ENCODE data around the gene XRCC1. TPM values are rescaled to one million over a fixed set of nuclear protein-coding genes. Genes with fewer than 3 reads are reported as not detected.
"Not testable (repeated sequence)": the region's sequence is repeated elsewhere in the genome, so short reads cannot be mapped to it uniquely, and the experiment has no call there.

The XRCC1 gene
- total and polyA plus RNA-seq, 3 experiments from 2014 or later = 31.4 to 37.2 (median 37.0) TPM

DNA sequence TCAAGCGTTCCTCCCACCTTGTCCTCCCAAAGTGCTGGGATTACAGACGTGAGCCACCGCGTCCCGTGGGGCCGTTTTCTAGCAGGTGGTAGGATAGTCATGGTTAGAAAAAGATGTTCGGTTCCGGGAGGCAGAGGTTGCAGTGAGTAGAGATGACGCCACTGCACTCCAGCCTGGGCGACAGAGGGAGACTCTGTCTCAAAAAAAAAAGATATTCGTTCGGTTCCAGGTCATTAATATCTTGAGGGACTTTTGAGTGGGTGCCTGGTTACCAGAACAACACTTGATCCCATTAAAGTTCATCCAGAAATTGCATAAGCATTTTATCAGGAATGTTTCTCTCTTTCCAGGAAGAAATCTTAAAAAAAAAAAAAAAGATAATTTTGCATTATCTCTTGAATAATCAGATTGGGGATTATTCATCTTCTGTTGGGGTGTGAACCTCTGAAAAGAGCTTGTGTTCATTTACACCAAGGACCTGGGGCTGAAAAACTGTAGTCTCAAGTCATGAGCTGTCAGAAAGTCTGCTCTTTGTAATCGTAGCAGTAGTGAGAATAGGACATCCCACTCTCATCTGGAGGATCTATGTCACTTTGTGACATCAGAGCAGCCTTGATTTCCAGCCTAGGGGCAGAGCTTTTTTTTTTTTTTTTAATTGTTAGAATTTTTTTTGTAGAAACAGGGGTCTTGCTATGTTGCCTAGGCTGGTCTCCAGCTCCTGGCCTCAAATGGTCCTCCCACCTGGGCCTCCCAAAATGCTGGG is 47.3 kb downstream of the XRCC1 start:
- Mint-ChIP-seq H3K27me3 (no peaks in the 10 kb centered on the region), H3K27ac (peak overlapping the region in 2 of 8 donors; percentile 11 to 73), H3K4me1 (peaks cover 28 to 40% (median 39%) of the 10 kb centered on the region in 3 donors), H3K4me3 (peak overlapping the region in 5 of 7 donors; percentile 3 to 76 (median 44)), H3K36me3 (peaks cover 0 to 11% (median 0%) of the 10 kb centered on the region in 3 donors), H3K9me3 (no peaks in the 10 kb centered on the region)
- no peak for DNase-seq
- CTCF ChIA-PET = interaction anchor here (1.3 to 12.3 kb wide), 5 partner anchors 8 to 124 kb away, joined by 3 to 316 read pairs (median 13); partner anchors contain the start of genes IRGQ and ZNF576
- Histone ChIP-seq H3K4me1 (ENCODE audit: insufficient read depth, low read length) (peaks cover 29% of the 10 kb centered on the region), H3K27ac (ENCODE audit: low read depth, low read length) (no peak overlapping the region), H3K36me3 (ENCODE audit: insufficient read depth, low read length) (no peaks in the 10 kb centered on the region), H3K27me3 (ENCODE audit: insufficient read depth, low read length, poor library complexity, severe bottlenecking) (no peaks in the 10 kb centered on the region), H3K9me3 (ENCODE audit: low read length) (no peaks in the 10 kb centered on the region), H3K4me3 (ENCODE audit: low read length) (no peak overlapping the region)
- POLR2A ChIA-PET = interaction anchor here (0.7 to 1.3 kb wide), 4 partner anchors 23 to 89 kb away, joined by 3 to 9 read pairs (median 4); partner anchors contain the start of genes IRGQ and ZNF576

DNA sequence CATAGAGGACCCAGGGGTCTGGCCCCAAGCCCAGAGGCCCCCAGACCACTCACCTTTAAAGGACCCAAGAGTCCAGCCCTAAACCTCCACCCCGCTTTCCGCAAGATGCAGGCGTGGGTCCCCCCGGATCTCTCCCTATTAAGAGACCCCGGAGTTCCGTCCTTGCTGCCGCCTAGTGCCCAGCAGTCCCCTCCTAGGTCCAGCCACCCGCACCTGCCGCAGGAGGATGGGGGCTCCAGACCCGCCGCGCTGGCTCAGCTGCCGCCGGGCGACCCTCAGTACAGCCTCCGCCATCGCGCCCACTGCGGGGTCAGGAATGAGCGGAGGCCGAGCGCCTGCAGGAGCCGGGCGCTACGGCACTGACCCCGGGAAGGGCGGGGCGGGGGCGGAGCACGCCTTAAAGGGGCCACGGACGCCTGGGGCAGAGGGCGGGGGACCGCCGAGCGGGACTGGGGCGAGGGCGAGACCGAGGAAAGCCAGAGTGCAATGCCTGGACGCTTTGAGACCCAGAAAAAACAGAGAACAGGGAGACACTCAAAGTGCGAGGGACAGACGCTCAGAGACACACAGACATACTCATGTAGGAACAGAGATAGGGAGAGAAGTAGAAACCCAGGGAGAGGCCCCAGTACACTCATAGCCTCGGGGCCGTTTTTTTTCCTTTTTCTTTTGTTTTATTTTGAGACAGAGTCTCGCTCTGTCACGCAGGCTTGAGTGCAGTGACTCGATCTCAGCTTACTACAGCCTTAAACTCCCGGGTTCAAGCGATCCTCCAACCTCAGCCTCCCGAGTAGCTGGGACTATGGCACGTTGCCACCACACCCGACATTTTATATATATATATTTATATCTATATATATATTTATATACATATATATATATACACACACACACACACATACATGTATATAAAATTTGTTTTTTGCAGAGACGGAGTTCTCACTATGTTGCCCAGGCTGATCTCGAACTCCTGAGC is 48.2 kb downstream of the XRCC1 start, which contains the start of gene ETHE1:
TSS of gene ETHE1 (minus strand) at position 318 of the 976 bp plus-strand sequence. CDS start at position 294, 24 bp downstream.
- Mint-ChIP-seq H3K4me3 (peak within 1 kb of the TSS; percentile 76 to 97 (median 81)), H3K36me3 (peaks cover 0 to 9% (median 3%) of the 10 kb centered on the region in 3 donors), H3K4me1 (peaks cover 22 to 35% (median 35%) of the 10 kb centered on the region in 3 donors), H3K27ac (peak within 1 kb of the TSS; percentile 73 to 96 (median 91)), H3K9me3 (no peaks in the 10 kb centered on the region), H3K27me3 (no peaks in the 10 kb centered on the region)
- peak; percentile 53 to 80 (median 69) for DNase-seq
- H3K9me3 ChIP-seq (ENCODE audit: low read length) = no peaks in the 10 kb centered on the region
- H3K4me1 ChIP-seq (ENCODE audit: insufficient read depth, low read length) = peaks cover 22% of the 10 kb centered on the region
- POLR2A ChIA-PET = interaction anchor here (0.7 to 2.4 kb wide), 4 partner anchors 22 to 69 kb away, joined by 3 to 9 read pairs (median 6); partner anchors contain the start of genes IRGQ and ZNF576
- H3K27me3 ChIP-seq (ENCODE audit: insufficient read depth, low read length, poor library complexity, severe bottlenecking) = no peaks in the 10 kb centered on the region
- peak within 1 kb of the TSS; percentile 49 for H3K27ac ChIP-seq (ENCODE audit: low read depth, low read length)
- H3K4me3 ChIP-seq (ENCODE audit: low read length) = peak within 1 kb of the TSS; percentile 76
- H3K36me3 ChIP-seq (ENCODE audit: insufficient read depth, low read length) = no peaks in the 10 kb centered on the region
- CTCF ChIA-PET = interaction anchor here (1.3 to 12.3 kb wide), 6 partner anchors 7 to 125 kb away, joined by 3 to 316 read pairs (median 15); partner anchors contain the start of genes IRGQ and ZNF576

DNA sequence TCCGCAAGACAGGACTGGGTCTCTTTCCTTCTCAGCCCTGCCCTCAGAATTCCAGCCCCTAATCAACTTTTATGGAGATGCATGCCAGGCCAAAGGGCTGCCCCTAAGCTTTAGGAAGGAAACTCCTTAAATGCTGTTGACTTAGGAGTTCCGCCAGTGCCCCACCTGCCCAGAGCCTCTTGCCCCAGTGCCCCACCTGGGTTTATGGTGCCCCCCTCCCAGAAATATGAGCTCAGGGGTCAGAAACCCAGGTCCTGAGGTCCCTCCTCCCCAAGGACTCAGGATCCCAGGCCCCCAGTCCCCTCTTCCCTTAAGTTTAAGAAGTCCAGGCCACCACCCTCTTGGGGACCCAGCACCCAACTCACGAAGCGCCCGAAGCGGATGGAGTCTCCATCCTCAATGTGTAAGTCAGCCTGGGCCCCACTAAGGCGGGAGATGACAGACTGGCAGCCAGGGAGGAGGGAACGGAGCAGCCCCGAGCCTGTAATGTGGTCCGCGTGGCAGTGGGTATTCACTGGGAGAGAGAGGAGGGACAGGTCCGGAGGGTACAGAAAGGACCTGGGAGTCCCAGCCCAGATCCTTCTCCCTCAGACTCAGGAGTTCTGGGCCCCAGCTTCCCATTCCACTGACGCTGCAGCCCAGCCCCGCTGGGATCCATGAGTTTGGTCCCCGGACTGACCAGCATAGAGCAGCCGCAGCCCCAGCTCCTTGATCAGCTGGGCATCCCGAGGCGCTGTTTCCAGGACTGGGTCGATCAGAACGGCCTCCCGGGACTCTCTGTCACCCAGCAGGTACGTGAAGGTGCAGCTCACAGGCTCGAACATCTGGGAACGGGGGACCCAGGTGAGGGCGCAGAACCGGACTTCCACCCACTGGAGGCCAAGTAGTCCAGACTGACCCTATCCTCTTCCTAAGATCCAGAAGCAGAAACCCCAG is 49.2 kb downstream of the XRCC1 start:
- no peak for DNase-seq
- POLR2A ChIA-PET = interaction anchor here (1.1 to 2.4 kb wide), 2 partner anchors 69 to 87 kb away, joined by 4 to 6 read pairs; partner anchors contain the start of gene IRGQ
- H3K27me3 ChIP-seq (ENCODE audit: insufficient read depth, low read length, poor library complexity, severe bottlenecking) = no peaks in the 10 kb centered on the region
- H3K9me3 ChIP-seq (ENCODE audit: low read length) = no peaks in the 10 kb centered on the region
- Mint-ChIP-seq H3K27ac (peak overlapping the region; percentile 73 to 96 (median 85)), H3K36me3 (peaks cover 0 to 12% (median 3%) of the 10 kb centered on the region in 3 donors), H3K27me3 (no peaks in the 10 kb centered on the region), H3K4me3 (peak overlapping the region; percentile 76 to 97 (median 81)), H3K9me3 (no peaks in the 10 kb centered on the region), H3K4me1 (peaks cover 22 to 35% (median 34%) of the 10 kb centered on the region in 3 donors)
- CTCF ChIA-PET = interaction anchor here (0.7 to 12.3 kb wide), 3 partner anchors 29 to 83 kb away, joined by 3 to 316 read pairs (median 21); no protein-coding TSS in a partner anchor
- peaks cover 21% of the 10 kb centered on the region for H3K4me1 ChIP-seq (ENCODE audit: insufficient read depth, low read length)
- no peaks in the 10 kb centered on the region for H3K36me3 ChIP-seq (ENCODE audit: insufficient read depth, low read length)
- H3K4me3 ChIP-seq (ENCODE audit: low read length) = peak overlapping the region; percentile 76
- H3K27ac ChIP-seq (ENCODE audit: low read depth, low read length) = peak overlapping the region; percentile 49

DNA sequence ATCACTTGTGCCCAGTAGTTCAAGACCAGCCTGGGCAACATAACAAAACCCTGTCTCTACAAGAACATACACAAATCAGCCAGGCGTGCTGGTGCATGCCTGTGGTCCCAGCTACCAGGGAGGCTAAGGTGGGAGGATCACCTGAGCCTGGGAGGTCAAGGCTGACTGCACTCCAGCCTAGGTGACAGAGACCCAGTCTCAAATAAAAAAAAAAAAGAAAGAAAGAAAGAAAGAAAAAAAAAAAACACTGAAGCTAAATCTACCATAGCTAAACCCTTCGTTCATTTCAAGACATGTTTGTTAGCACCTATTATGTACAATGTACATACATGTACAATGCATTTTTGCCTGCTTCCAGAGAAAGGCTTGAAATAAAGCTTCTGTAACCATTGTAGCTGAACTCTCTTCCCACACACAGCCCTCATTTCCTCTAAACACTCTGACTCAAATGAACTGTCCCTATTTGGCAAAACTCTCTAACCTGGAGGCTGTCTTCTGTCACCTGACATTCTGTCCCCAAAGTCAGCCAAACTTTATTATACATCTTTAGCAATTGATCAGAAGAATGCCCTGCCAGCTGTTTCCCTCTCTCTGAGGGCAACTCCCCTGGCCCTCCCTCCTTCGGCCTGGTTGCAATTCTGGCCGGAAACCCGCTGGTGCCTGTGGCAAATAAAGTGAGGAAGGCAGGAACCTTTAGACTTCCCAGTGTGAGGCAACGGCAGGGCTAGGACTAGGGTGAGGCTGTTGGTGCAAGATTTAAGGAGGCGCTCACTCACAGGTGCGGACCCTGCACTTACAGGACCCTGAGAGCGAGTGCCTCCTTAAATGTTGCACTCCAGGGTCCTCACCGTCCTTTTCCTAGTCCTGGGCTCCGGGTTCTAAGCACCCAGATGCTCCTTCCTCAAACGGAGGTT is 50.1 kb downstream of the XRCC1 start:
- Mint-ChIP-seq H3K27ac (peak overlapping the region; percentile 73 to 96 (median 85)), H3K4me1 (peaks cover 22 to 35% (median 34%) of the 10 kb centered on the region in 3 donors), H3K36me3 (peaks cover 0 to 14% (median 3%) of the 10 kb centered on the region in 3 donors), H3K9me3 (no peaks in the 10 kb centered on the region), H3K27me3 (no peaks in the 10 kb centered on the region), H3K4me3 (peak overlapping the region; percentile 76 to 97 (median 81))
- POLR2A ChIA-PET = interaction anchor here (0.5 to 2.4 kb wide), 3 partner anchors 70 to 86 kb away, joined by 4 to 6 read pairs (median 5); partner anchors contain the start of gene IRGQ
- peak in 1 of 5 donors; percentile 44 for DNase-seq
- Histone ChIP-seq H3K27ac (ENCODE audit: low read depth, low read length) (peak overlapping the region; percentile 20), H3K4me1 (ENCODE audit: insufficient read depth, low read length) (peaks cover 21% of the 10 kb centered on the region), H3K36me3 (ENCODE audit: insufficient read depth, low read length) (no peaks in the 10 kb centered on the region), H3K4me3 (ENCODE audit: low read length) (peak overlapping the region; percentile 76), H3K9me3 (ENCODE audit: low read length) (no peaks in the 10 kb centered on the region), H3K27me3 (ENCODE audit: insufficient read depth, low read length, poor library complexity, severe bottlenecking) (no peaks in the 10 kb centered on the region)
- CTCF ChIA-PET = interaction anchor here (0.8 to 12.3 kb wide), 4 partner anchors 30 to 93 kb away, joined by 3 to 316 read pairs (median 14); no protein-coding TSS in a partner anchor

DNA sequence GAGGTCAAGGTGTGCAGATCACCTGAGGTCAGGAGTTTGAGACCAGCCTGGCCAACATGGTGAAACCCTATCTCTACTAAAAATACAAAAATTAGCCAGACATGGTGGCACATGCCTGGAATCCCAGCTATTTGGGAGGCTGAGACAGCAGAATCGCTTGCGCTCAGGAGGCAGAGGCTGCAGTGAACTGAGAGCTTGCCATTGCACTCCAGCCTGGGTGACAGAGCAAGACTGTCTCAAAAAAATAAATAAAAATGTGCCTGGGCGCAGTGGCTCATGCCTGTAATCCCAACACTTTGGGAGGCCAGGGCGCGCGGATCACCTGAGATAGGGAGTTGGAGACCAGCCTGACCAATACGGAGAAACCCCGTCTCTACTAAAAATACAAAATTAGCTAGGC is 51.6 kb downstream of the XRCC1 start:
- H3K4me1 Mint-ChIP-seq = peaks cover 26 to 41% (median 40%) of the 10 kb centered on the region in 3 donors
- H3K36me3 ChIP-seq (ENCODE audit: insufficient read depth, low read length); H3K4me3 Mint-ChIP-seq; H3K27ac ChIP-seq (ENCODE audit: low read depth, low read length); POLR2A ChIA-PET; H3K4me3 ChIP-seq (ENCODE audit: low read length); H3K27ac Mint-ChIP-seq; H3K27me3 Mint-ChIP-seq; H3K27me3 ChIP-seq (ENCODE audit: insufficient read depth, low read length, poor library complexity, severe bottlenecking); H3K9me3 ChIP-seq (ENCODE audit: low read length); DNase-seq; H3K9me3 Mint-ChIP-seq: not testable (repeated sequence)
- peaks cover 0 to 18% (median 6%) of the 10 kb centered on the region in 3 donors for H3K36me3 Mint-ChIP-seq
- CTCF ChIA-PET = interaction anchor here (1.2 to 12.3 kb wide), 3 partner anchors 60 to 81 kb away, joined by 3 to 316 read pairs (median 21); no protein-coding TSS in a partner anchor
- peaks cover 21% of the 10 kb centered on the region for H3K4me1 ChIP-seq (ENCODE audit: insufficient read depth, low read length)

DNA sequence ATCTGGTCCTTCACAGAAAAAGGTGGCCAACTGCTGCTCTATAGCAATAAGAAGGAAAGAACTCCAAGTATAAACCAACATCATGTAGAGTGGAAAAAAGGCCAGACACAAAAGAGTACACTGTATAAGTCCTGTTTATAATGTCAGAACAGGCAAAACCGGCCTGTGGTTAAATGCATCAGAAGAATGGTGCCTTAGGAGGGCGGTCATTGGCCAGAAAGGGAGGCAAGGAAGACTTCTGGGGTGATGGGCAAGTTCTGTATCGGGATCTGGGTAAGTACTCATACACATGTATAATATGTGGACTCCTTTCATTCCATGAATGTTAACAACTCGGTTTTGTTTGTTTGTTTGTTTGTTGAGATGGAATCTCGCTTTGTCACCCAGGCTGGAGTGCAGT is 52.4 kb downstream of the XRCC1 start:
- Histone ChIP-seq H3K4me1 (ENCODE audit: insufficient read depth, low read length) (peaks cover 21% of the 10 kb centered on the region), H3K27ac (ENCODE audit: low read depth, low read length) (no peak overlapping the region), H3K36me3 (ENCODE audit: insufficient read depth, low read length) (no peaks in the 10 kb centered on the region), H3K4me3 (ENCODE audit: low read length) (no peak overlapping the region), H3K9me3 (ENCODE audit: low read length) (no peaks in the 10 kb centered on the region), H3K27me3 (ENCODE audit: insufficient read depth, low read length, poor library complexity, severe bottlenecking) (no peaks in the 10 kb centered on the region)
- Mint-ChIP-seq H3K27ac (peak overlapping the region in 5 of 8 donors; percentile 38 to 81 (median 74)), H3K4me3 (no peak overlapping the region), H3K4me1 (peaks cover 26 to 42% (median 41%) of the 10 kb centered on the region in 3 donors), H3K27me3 (no peaks in the 10 kb centered on the region), H3K9me3 (no peaks in the 10 kb centered on the region), H3K36me3 (peaks cover 0 to 18% (median 6%) of the 10 kb centered on the region in 3 donors)
- ChIA-PET POLR2A (no interaction called here), CTCF (interaction anchor here (0.5 to 12.3 kb wide), 4 partner anchors 59 to 95 kb away, joined by 3 to 316 read pairs (median 3); no protein-coding TSS in a partner anchor)
- DNase-seq = no peak

All from CD8-positive, alpha-beta memory T cell (primary cell).